Pons (tissue), 1 donor: Measurements from ENCODE around the gene TXNRD3.

Experiments used
- DNase-seq: peaks from one replicate; pipeline ENCODE4 v3.0.0-alpha.2; 2016; ENCODE audit warnings: low spot score

Gene TXNRD3

DNA sequence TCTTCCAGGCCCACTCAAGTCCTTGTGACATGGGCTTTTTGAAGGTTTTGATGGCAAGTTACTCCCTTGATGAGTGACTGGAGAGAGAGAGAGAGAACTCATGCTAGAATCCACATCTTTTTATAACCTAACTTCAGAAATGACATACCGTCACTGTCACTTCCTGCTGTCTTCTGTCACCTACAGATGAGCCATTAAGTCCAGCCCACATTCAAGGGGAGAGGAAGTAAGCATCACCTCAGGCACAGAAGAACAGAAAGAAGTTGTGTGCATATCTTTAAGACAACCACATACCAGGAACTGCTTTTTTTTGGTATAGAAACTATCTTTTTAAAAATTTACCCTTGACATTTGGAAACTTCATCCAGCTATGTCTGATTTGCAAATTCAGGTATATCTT is 16.6 kb upstream of the TXNRD3 start:
- no peak for DNase-seq

DNA sequence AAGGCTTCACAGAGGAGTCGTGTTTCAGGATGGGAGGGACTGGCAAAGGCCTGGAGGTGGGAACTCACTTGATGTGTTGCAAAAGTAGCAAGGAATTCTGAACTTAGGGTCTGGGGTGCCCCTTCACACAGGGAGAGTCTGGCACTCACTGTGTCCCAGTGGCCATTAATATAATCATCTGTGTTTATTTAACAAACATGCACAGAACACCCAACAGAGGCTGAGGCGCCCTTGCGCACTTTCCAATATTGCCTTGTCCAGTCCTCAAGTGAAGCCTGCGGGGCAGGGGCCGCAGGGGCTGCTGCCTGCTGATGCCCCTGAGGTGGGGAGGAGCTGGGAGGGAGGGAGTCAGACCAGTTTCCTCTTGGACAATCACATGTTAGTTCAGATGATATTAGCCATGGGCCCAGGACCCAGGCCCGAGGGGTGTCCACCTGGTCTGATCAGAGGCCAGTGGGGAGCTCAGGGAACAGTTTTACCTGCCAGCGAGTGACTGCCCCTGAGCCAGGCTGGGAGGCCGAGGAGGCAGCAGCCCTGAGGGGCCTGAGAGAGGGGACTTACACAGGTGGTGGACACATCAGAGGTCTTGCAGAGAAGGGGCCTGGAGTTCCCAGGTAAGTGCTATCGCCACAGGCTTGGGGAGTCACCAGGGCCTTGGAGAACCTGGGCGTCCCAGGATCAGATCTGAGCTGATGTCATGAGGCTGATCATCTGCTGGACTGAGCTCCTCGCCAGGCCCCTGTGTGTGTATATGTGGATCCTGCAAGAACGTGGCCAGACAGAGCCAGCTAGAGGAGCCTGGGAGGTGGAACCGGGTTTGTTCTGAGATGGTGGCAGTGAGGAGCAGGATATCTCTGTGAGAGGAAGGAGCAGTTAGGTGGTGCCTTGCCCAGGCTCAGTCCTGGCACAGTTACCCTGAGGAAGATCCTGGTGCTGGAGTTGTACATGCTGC is 13.8 kb upstream of the TXNRD3 start:
- DNase-seq = no peak

DNA sequence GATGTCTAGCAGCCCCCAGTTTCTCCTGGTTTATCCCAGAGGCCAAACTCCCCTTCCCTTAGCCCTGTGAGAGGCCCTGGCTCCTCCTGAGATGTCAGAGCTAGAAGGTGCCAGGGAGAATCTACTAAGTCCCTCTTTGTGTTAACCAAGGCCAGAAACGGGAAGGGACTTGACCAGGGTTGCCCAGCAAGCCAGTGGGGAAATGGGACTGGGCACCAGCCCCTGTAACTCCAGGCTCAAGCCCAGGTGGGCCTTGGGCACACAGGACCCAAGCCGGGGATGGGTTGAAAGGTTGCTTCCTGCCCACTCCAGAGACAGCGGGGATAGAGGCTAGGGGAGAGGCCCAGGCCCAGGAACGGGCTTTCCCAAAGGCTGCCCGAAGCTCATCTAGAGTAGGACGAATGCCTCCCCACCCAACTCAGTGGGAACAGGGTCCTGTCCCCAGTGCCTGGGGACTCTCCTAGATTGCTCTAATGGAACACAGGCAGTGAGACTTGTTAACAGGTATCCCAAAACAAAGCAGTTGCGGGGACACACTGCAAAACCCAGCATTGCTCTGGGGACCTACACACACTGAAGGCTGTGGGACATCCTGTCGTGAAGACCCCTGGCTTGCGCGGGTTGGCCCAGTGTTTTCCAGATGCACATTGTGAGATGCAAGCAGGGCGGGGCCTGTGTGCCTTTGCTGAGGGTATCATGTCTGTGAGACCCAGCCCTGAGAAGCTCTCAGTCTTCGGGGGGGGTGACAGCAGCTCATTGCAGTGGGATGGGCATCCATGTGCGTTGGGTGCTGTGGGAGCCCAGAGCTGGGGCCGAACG is 12.9 kb upstream of the TXNRD3 start:
- no peak for DNase-seq

DNA sequence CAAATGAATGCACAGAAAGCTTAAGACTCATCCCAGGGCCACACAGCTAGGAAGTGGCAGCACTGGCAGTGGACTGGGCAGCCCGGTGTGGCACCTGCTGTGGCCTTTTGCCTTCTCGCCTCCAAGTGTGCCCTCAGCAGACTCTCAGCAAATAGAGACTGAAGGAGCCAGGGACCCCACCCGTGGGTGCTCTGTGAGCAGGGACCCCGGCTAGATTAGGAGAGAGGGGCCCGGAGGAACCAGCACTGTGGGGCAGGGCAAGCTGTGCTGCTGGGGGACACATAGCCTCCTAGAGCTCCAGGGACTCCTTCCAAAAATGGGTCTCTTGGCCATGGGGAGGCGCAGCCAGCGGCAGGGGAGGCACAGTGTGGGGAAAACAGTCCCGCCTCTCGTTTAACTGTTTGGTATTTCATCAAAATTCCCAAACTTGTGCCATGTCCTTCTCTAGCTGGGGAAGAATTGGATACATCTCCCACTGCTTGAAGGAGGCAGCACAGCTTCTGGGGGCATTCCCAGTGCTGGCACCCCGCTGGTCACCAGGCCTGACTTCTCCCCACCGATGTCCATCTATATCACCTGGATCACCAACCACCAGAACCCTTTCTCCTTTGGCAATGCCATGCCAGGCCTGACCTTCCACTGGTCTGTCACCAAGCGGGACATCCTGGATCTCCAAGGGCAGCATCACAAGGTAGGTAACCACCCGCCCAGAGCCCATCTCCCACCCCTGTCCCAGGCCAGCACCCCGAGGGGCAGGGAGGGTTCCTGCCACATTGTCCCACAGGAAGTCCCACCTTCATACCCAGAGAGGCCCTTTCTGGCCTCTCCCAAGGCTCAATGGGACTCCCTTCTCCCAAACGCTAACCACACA is 12.0 kb upstream of the TXNRD3 start:
- DNase-seq = no peak

DNA sequence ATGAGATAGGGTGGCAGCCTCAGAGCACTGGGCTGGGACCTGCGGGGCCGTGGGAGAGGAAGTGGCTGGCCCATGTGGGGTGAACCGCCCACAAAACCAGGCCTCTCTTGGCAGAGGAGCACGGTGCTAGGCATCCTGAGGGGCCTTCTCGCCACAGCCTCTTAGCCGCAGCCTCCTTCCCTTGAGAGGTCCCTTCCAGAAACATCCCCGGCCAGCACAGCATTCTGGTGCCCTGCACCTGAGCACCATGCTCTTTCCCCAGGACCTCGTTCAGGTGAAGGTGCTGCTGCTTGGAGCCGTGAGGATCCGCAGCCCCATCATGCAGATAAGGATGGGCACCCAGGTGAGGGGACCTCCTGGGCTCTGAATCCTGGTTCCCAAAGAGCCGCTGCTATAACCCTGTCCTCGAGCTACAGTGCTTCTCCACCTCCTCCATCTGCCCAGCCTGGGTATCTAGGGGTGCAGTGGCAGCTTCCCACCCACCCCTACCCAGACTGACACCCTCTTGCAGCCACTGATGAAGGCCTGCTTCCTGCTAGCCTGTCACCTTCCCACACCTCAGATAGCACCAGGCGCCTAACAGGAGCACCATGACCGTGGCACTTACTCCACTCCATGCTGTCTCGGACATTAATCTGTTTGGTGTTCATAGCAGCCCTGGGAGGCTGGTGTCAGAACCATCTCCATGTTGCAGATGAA is 11.2 kb upstream of the TXNRD3 start:
- DNase-seq = no peak

DNA sequence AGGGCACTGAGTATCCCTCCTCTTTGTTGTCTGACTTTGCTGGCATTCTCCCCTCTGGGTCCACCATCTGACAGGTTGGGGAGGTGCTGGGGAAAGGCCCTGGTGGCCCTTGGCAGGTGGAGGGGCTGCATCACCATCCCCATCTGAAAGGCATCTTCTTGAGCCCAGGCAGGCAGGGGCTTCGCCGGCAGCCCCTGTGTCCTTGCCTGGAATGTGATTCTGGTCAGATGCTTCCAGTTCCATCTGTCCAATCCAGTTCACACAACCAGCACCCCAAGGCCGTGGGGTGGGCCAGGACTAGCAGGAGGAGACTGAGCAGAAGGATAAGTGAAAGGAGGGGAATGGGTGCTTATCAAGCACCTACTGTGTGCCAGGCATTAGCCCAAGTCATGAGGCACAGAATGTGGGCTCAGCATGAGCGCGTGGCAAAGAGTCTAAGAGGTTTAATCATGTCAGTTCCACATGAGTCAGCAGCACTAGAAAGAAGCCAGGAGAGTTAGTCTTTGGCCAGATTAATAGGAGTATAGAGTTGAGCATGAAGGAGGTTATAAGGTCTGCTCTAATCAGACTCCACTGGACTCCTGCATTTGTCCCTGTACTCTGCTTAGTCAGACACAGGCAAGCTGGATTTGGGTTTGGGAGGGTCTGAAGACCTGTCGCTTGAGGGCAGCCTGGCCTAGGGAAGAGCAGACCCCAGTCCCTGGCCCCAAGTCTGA is 10.5 kb upstream of the TXNRD3 start:
- DNase-seq = no peak

DNA sequence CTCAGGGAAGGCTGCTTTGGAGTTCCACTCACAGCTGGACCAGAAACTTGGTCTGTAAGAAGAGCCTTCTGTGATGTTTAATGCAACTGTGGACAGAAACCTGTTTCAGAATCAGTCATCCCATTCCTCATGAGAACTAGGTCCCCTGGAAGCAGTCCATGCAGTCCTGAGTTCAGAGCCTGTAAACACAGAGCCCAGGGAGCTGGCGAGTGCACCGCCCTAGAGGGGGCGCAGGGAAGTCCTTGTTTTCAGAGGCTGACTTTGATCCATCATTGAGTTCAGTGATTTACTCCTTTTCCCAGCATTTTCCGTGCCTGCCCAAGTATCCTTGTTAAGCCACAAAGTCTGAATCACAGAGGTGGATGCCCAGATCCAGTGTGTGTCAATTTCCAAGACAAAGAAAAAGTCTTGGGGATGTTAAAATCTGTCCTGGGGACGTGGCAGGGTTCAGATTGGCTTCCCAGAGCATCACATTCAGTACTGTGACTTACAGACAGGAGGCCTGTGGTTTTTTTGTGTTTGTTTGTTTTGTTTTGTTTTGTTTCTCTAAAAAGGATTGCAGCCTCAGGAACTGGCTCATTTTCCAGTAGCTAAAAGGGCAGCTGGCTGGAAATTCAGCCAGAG is 9.8 kb upstream of the TXNRD3 start:
- DNase-seq = no peak

DNA sequence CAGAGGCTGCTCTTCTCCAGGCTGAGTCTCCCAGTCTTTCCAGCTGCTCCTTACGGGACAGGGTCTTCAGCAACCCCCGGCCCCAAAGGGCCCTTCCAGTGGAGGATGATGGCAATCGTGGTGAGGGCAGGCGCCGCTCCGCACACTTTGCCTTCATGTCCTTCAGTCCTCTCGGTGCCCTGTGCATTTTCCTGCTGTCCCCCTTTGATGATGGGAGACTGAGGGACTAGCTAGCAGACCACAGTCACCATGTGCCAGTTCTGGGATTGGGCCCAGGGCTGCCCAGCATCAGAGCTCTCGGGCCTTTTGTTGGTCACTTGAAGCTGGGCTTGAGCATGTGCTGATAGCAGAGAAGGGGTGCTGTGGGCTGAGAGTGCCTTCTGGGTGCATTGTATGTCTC is 8.8 kb upstream of the TXNRD3 start:
- DNase-seq = no peak

DNA sequence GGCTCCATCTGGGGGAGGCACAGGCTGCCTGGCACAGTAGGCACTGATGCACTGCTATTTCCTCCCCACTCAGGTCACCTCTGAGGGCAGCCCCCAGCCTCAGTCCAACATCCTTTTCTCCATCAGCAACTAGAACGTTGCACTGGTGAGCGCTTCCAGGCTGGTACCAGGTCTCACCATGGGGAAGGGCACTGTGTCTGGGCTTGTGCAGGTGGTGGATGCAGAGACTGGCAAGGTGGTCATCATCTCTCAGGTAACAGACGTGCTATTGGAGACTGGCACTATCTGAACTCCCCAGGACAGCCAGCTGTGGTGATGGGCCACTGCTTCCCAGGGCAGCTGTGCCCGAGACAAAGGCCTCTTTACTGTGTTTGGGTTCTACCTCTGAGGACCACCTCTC is 8.3 kb upstream of the TXNRD3 start:
- no peak for DNase-seq

DNA sequence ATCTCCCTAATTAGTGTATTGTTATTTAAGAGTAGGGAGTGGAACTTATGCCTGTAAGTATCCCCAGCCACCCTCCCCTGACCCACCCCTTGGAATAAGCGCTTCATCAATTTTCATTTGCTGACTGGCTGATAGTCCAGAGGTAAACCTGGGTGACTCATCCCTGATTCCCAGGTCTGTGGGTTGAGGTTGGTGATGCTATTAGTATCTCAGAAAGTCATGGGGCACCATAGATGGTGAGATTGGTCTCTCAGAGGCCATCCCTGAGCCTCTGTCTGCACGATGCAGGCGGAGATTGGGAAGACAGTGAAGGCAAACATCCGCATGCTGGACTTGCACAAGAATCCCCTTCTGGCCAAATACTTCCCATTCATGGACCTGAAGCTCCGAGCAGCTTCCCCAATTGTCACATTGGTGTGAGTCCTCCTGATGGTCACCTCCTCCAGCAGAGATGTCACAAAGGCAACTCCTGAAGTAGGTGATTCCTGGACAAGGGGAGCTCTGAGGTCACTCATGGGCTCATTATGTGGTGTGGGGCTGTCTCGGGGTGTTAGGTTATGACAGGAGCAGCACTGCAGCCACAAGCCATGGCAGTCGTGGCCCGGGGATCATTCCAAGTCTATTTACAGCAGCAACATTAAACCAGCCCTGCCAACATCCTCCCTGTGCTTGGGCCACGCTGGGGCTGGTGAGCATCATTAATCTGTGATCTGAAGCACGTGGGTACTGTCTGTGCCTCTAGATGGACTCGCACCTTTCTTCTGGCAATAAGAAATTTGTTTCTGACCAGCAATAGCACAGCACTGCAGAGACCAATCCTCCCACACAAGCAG is 6.8 kb upstream of the TXNRD3 start:
- DNase-seq = no peak

DNA sequence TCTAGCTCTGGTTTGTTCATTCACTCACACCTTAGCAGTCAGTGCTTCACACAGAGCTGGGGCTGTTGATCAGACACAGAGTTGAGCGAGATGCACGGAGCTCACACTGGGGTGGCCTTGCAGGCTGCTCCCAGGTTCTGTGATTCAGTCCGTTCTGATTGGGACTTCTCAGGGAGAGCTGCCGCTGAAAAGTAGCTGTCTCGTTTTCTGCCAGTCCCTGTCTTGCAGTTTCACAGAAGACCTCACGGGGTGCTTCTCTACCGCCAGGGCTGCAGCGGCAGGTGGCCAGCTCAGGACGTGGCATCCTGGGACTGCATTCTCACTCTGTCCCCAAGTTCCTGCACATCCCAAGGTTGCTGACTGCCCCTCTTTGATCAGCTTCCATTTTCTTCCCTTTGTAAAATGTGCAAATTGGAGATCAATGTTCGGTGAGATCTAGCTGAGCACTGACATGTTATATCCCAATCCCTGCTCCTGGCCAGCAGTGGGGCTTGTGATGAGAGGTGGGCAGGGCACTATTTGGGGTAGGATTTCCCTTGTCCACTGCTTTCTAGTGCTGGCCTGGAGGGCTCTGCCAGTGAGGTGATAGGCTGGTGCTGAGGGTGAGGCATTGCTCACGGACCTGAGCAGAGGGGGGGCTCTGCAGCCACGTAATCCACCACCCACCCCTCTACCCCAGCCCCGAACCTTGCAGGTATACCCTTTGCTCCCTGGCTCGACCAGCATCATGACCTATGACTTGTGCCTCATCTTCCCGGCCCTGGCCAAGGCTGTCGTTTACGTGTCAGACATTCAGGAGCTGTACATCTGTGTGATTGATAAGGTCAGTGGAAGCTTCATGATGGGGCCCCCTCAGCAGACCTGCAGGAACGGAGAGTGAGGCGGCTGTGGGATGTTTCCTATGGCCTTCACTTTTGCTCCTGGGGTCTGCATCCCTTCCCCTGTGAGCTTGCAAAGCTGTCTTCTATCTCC is 5.3 kb upstream of the TXNRD3 start:
- DNase-seq = no peak

DNA sequence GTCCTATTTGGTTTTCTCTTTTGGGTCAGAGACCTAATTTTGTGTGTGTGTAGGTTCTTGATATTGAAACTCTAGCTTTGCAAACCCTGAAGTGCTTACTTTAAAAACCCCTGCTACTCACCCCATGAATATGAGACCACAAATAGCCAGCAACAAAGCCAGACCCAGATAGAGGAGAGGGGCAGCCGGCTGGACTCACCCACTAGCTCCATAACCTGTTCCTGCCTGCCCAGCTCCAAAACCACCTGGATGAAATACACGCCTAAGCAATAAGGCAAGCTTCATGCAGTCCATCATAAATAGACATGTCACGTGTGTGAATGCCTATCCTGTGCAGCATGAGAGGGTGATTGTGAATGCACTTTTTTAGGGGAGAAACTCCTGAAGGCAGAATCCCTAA is 3.7 kb upstream of the TXNRD3 start:
- DNase-seq = no peak

DNA sequence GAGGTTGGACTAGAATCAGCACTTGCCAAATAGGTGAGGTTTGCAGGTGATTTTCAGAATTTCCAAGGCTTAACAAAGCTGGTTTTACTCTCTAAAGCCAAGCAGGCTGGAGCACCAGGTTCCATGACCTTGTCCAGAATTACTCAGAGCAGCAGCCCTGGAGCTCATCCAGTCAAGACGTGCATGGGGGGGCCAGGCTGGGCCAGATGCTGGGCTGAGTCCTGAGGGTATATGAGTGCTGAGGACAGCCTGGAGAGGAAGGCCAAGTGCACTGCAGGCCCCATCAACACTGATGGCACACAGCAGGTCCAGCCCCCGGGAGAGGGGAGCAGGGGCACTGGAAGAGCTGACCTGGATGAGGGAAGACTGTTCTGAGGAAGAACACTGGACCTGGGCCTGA is 3.0 kb upstream of the TXNRD3 start:
- DNase-seq = no peak

DNA sequence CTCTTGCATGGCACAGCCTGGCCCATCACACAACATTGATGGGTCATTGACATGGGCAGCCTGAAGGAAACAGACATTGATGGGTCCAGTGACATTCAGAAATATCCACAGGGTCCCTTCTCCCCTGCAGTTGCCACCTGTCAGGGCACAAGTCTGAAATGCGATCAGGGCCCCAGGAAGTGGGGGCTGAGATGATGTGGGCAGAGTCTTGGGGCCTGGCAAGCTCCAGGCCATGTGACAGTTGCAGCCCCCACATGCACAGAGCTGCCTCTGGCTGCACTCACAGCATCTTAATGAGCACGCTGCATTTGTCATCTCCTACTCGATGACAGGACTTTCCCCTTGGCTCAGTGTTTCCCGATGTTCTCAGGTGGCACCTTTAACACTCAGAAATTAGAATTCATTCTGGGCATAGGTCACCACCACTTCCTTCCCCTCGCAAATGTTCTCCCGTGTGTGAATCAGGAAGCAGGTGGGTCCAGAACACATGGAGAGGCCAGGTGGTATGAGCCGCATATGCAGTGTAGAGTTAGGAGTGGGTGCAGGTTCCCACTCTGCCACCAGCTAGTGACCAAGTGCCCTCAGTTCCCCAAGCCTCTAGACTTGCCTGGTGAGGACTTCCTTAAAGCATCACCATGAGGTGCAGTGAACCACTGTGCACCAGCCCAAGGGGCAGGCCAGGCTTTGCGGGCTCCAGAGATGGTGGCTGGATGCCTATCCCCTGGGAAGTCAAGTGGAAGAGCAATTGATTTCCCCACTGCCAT is 1.6 kb upstream of the TXNRD3 start:
- DNase-seq = no peak

DNA sequence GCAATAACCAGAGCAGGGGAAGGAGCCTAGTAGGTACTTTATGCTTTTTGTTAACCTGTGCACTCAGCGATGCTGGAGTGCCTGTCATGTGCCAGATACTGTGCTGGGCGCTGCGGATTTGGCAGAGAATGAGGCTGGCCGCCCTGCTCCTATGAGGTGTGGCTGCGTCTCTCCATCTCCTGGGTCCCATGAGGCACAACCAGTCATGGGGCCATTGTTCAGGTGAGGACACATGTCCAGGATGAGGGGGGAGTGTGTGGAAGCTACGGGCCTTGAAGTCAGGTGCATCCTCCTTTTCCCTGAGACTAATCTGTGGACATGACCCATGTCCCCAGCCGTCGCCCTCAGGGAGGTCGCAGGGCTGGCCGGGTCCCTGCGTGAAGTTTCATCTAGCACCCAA is 963 bp upstream of the TXNRD3 start:
- no peak for DNase-seq

DNA sequence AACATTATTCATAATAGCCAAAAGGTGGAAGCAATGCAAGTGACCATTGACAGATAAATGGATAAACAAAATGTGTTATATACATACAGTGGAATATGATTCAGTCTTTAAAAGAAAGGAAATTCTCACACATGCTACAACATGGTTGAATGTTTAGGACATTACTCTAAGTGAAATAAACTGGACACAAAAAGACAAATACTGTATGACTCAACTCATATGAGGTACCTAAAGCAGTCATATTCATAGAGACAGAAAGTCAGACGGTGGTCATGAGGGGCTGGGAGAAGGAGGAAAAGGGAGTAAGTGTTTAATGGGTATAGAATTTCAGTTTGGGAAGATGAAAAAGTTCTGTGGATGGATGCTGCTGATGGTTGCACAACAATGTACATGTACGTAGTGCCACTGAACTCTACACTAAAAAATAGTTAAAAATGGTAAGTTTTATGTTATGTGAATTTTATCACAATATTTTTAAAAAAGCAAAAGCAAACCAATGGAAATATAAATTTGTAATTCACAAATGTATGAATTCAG is 5.3 kb downstream of the TXNRD3 start:
- DNase-seq = no peak

DNA sequence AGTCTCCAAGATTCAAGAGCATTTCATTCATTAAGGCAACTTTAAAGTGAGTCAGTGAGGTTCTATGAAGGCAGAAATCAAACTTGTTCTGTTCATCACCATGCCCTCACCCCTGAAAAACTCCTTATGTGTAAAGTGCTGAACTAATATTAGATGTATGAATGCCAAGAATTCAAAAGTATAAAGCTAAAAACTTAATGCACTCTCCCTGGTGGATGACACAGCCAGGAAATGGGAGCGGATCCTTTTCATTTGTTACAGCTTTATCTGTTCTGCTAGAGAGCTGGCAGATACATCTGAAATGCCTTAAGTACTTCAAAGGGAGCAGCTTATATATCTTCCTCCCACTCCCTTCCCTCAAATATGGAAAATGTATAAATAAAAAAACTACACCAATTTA is 8.2 kb downstream of the TXNRD3 start:
- DNase-seq = no peak
